Coronary artery (tissue), 2 donors: Measurements from ENCODE around the gene TGFBRAP1.
"Not testable (repeated sequence)": the region's sequence is repeated elsewhere in the genome, so short reads cannot be mapped to it uniquely, and the experiment has no call there.

Experiments used
- DNase-seq: peaks from one replicate; pipeline ENCODE4 v3.0.0-alpha.2; 2017; ENCODE audit warnings: low spot score
- H3K27ac ChIP-seq, 2 donors: fragments of 200-600 bp; sonication (generic); one replicate each; pipeline ENCODE4 v1.5.1; 2016 to 2019
- H3K4me3 ChIP-seq: fragments of 200-600 bp; sonication (generic); 2 replicates; pipeline ENCODE4 v1.5.1; 2016; ENCODE audit warnings: mild to moderate bottlenecking, moderate library complexity
- CTCF ChIP-seq: fragments of 200-600 bp; sonication (generic); IDR thresholded peaks from one replicate; pipeline ENCODE4 v1.5.1; 2019; ENCODE audit warnings: antibody characterized with exemption

Gene TGFBRAP1

DNA sequence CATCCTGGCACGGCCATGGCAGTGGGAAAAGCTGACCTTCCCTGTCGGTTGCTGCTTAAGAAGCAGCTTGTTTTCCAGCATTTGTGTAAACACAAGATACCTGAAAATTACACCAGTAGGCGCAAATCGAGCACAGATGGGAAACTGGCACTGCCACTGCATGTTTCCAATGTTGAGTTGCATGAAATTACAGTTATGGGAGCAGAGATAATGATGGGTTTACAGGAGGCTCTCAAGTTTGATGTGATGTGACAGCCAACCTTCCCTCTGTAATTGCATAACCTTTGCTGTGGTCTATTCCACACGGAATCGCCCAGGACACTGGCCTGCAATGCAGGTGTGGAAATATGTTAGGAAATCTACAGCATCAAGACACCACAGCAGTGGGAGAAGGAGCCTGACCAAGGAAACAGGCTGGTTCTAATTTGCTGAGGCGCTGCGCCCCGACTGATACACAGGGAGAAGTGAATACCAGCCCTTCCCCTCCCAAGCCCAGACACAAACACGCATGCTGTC is 70.6 kb downstream of the TGFBRAP1 start:
- no peak for DNase-seq
- H3K27ac ChIP-seq = no peak overlapping the region
- no peak for TF ChIP-seq CTCF
- no peak overlapping the region for H3K4me3 ChIP-seq

GRCh38 chr2:105257981-105258380 is 71.6 kb downstream of the TGFBRAP1 start:
- Histone ChIP-seq H3K4me3 (no peak overlapping the region), H3K27ac (no peak overlapping the region)
- TF ChIP-seq CTCF = no peak
- DNase-seq = no peak

GRCh38 chr2:105256431-105257047 is 73.0 kb downstream of the TGFBRAP1 start:
- DNase-seq = no peak
- H3K4me3 ChIP-seq = no peak overlapping the region
- H3K27ac ChIP-seq = no peak overlapping the region
- no peak for TF ChIP-seq CTCF

DNA sequence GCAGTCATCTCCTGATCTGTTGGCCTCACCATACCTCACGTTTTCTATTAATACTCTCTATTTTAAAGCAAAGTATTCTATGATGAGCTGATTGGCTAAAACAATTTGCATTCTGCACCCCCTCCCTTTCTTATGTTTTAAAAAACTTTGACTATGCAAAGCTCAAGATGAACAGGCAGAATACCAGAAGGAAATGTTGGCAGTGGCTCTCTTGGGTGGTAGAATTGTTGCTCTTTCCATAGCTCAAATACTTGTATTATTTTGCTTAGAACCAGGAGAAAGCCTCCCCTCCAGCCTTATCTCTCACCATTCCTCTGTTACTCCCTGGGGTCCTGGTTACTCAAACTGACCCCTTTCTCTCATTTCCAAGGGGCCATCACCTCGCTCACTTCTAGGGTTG is 73.6 kb downstream of the TGFBRAP1 start:
- Histone ChIP-seq H3K27ac (no peak overlapping the region), H3K4me3 (no peak overlapping the region)
- no peak for TF ChIP-seq CTCF
- DNase-seq = no peak

GRCh38 chr2:105254531-105255210 is 74.9 kb downstream of the TGFBRAP1 start:
- no peak overlapping the region for H3K27ac ChIP-seq
- no peak overlapping the region for H3K4me3 ChIP-seq
- DNase-seq = no peak
- no peak for TF ChIP-seq CTCF

GRCh38 chr2:105252271-105252670 is 77.3 kb downstream of the TGFBRAP1 start:
- H3K4me3 ChIP-seq = no peak overlapping the region
- no peak for TF ChIP-seq CTCF
- H3K27ac ChIP-seq = no peak overlapping the region
- no peak for DNase-seq

DNA sequence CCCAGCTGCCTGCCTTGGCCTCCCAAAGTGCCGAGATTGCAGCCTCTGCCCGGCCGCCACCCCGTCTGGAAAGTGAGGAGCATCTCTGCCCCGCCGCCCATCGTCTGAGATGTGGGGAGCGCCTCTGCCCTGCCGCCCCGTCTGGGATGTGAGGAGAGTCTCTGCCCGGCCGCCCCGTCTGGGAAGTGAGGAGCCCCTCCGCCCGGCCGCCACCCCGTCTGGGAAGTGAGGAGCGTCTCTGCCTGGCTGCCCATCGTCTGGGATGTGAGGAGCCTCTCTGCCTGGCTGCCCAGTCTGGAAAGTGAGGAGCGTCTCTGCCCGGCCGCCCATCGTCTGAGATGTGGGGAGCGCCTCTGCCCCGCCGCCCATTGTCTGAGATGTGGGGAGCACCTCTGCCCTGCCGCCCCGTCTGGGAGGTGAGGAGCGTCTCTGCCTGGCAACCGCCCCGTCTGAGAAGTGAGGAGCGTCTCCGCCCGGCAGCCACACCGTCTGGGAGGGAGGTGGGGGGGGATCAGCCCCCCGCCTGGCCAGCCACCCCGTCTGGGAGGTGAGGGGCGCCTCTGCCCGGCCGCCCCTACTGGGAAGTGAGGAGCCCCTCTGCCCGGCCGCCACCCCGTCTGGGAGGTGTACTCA is 78.4 kb downstream of the TGFBRAP1 start:
- H3K4me3 ChIP-seq, H3K27ac ChIP-seq, DNase-seq: not testable (repeated sequence)
